C4-2B (cell line): ENCODE data around the gene CPSF2.

Experiments
- ZFX ChIP-seq: fragments of 450-650 bp; IDR thresholded peaks from 2 replicates; pipeline ENCODE4 v1.6.1; 2017
- TF ChIP-seq, protein P1 (sequence below): fragments of 450-650 bp; conservative IDR thresholded peaks from 2 replicates; pipeline ENCODE4 v1.5.1; 2017; ENCODE audit warnings: mild to moderate bottlenecking

DNA sequence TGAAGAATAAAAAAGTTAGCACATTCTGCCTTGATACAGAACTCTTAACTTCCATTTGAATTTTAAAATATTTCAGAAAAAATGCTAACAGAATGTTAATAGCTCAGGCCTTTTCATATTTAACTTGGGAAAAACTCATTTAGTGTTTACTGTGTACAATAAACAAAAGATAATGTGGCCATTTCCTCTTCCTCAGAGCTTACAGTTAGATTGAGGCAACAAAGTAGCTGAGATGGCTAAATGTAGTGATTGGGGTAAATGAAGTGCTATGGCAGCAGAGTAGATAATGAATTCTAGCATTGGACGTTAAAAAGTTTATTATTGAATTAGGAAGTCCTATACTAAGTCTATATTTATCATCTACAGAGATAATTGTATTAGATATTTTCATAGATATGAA is 12.7 kb downstream of the CPSF2 start:
- TF ChIP-seq, protein P1, sequence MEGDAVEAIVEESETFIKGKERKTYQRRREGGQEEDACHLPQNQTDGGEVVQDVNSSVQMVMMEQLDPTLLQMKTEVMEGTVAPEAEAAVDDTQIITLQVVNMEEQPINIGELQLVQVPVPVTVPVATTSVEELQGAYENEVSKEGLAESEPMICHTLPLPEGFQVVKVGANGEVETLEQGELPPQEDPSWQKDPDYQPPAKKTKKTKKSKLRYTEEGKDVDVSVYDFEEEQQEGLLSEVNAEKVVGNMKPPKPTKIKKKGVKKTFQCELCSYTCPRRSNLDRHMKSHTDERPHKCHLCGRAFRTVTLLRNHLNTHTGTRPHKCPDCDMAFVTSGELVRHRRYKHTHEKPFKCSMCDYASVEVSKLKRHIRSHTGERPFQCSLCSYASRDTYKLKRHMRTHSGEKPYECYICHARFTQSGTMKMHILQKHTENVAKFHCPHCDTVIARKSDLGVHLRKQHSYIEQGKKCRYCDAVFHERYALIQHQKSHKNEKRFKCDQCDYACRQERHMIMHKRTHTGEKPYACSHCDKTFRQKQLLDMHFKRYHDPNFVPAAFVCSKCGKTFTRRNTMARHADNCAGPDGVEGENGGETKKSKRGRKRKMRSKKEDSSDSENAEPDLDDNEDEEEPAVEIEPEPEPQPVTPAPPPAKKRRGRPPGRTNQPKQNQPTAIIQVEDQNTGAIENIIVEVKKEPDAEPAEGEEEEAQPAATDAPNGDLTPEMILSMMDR: no peak
- TF ChIP-seq ZFX: no peak
